Stimulated activated CD8-positive, alpha-beta memory T cell treated with anti-CD3 and anti-CD28 coated beads, Interleukin-4, amount 100 ng/mL, for 1 hour (primary cell): Measurements from ENCODE around the gene PIGW.
"Not testable (repeated sequence)": the region's sequence is repeated elsewhere in the genome, so short reads cannot be mapped to it uniquely, and the experiment has no call there.

Experiments used
- DNase-seq, 2 donors: peaks; one replicate each; pipeline ENCODE4 v3.0.0-alpha.2; 2020; ENCODE audit warnings: low read depth in 2 of 2, low spot score in 1 of 2

The PIGW gene

GRCh38 chr17:36508439-36508838 lies 26.3 kb upstream of the PIGW start:
- DNase-seq: not testable (repeated sequence)

DNA sequence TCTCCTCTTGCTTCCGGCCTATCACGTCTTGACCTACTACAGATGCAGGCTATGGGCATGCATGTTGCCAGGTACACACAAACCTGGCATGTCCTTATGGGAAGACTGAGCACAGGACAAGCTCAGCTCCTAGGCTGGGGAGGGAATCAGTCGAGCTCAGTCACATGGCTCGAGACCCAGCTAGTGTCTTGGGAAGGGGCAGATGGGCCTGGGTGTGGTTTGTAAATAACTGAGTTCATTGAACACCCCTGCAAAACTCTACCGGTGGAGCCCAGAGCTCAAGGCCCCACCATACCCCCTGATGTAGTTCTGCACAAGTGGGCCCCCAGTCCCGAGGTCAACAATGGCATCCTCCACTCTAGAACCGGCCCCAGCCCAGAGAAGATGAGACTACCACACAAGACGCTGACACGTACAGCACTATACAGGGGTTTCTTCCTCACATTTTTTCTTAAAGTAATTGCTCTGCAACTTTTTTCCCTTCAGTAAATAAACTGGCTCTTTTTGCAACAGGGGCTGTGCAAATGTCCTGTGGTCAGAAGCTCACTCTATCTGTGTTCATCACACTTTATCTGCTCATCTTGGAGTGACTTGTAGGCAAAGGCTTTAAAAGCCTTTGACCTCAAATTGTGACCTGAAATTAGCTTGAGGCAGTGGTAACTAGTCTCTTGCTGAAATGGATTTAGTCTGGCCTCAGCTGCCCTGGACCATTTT lies 25.4 kb upstream of the PIGW start:
- DNase-seq: no peak

DNA sequence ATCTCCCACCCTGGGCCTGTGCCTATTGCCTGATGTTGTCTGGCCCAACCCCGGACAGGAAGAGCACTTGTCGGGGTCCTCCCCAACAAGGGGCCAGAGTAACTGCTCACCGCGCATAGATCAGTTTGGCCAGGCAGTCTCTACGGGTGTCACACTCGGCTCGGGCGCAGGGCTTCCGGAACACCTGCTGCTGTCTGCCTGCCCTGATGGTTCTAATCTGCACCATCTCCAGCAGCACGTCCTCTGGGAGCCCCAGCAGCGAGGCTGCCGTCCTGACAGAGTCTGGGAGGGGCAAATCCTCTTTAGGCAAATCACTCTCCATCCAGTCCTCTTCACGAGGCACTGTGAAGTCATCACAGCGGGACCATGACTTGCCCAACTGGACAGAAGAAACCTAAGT lies 24.2 kb upstream of the PIGW start:
- DNase-seq: no peak

DNA sequence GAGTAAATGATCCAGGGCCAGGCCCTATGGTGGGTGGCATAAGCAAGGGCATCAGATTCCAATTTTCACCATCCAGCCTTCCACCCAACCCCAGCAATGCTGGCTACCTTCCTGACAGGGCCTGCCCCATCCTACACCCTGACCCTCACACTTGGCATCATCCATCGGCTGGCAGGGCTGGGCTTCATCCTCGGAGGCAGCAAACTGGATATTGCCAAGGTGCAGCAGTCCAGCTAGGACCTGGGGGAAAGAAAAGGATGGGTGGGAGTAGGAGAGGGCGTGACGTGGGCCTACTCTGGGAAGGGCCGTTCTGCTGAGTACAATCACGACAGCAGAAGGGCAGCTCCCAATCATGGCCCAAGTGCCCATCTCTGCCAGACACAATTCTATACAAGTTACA lies 23.6 kb upstream of the PIGW start:
- DNase-seq: no peak

- DNase-seq: no peak
Observed at GRCh38 chr17:36512641-36513040, 22.1 kb upstream of the PIGW start.

DNA sequence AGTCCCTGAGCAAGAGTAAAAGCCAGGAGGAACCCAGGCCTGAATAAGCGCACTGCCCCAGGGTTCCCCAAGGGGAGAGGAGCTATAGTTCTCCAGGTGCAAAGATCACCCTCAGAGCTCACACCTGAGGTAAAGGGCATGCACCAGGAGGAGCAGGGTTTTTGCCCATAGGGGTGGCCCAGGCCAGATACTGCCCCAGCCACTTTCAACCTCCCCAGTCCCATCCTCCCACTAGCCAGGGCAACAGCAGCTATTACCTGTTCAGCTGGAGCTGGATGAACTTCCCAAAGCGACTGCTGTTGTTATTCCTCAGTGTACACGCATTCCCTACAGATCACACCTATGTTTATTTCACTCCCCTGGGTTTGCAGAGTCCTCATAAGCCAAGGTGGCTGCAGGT lies 19.9 kb upstream of the PIGW start:
- no peak for DNase-seq

DNA sequence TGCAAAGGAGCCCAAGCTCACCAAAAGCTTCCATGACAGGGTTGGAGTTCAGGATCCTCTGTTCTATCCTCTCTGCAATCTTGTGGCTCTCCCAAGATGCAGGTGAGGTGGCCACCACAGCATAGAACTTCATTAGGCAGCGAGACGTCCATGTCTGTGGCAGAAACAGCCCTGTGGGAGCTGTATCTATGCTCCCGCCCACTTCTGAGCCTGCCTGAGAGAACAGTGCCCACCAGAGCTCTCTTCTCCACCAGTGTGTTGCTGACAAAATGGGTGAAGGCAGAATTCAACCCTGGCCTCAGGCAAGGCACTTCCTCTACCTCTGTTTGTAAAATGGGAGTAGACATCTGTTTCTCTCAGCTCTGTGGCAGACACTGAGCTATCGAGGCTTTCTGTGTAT lies 18.9 kb upstream of the PIGW start:
- no peak for DNase-seq

DNA sequence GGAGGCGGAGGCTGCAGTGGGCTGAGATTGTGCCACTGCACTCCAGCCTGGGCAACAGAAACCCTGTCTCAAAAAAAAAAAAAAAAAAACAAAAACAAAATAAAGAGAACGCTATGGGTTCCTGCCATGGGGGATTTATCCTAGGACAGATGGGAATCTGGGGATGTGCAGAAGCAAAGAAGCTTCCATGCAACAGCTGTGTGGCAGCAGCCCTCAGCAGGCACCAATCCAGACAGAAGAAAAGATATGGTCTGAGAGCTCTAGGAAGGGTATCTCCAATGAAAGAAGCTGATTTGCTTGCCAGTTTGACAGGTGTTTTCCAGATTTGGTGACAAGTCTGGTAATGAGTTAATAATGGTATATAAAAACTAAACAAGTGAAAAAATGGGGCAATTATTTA lies 11.7 kb upstream of the PIGW start:
- DNase-seq: no peak

DNA sequence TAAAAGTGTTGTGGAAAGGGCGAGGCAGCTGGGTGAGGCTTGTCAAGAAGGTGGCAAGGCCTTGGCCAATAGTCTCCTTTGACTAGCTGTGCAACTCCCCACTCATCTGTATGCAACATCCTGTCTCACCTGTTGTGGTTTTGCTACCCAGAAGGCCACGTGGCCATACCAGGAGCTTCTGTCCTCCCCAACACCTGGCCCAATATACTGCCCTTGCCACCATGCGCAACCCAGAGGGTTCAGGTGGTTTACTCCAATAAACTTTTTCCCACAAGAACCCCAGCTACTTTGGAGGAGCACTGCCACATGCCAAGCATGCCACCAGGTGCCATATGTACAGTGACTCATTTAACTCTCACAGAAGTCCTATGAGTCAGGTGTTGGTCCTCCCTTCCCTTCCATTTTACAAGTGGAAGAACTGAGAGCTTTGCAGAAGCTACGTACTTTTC lies 10.3 kb upstream of the PIGW start:
- DNase-seq: no peak

DNA sequence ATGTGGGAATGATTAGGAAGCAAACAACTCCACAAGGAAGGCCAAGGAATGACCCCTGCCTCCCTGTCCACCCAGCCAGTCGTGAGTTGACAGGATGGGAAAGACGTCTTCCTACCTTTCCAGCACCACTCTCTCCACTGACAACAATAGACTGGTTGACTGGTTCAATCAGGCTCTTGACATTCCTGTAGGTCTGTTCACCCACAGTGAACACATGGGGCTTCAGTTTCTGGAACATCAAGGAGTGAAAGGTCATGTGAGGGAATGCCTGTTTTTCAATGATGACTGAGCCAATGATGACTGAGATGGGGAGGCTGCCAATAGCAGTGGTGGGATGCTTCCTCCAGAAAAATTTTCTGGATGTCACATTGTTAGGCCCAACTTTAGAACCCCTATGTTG lies 9.7 kb upstream of the PIGW start:
- no peak for DNase-seq

GRCh38 chr17:36525888-36526287 lies 8.9 kb upstream of the PIGW start:
- DNase-seq: no peak

- DNase-seq: no peak
Observed at GRCh38 chr17:36527621-36528250, 7.1 kb upstream of the PIGW start.

- DNase-seq: no peak
Observed at GRCh38 chr17:36529121-36529520, 5.7 kb upstream of the PIGW start.

DNA sequence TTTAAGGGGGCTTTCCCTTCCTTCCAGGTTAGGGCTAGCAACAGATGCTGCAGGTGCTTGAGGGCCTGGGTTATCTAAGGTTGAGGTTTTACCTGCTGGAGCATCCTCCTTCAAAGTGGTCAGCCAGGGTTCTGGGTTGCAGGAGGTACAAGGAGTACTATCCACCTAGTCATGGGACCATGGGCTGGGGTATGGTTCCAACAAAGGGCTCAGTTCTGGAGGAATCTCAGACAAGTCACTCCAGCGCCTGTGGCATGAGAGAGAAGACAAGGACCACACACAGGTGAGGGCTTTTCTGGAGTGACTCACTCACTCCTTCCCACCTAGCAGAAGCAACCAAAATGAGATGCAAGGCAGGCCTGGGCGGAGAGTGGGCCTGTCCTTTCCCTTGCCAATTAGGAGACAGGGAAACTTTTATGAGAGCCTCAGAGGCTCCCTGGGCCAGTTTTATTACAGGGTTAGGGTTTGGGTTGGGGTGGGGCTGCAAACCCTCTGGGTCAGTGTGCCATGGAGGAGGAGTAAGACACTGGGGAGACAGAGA lies 2.3 kb upstream of the PIGW start:
- DNase-seq: no peak

GRCh38 chr17:36533935-36534839 lies 600 bp upstream of the PIGW start:
- DNase-seq: peak in 1 of 2 donors; percentile 11

- DNase-seq: no peak
Observed at GRCh38 chr17:36535669-36536081, 888 bp downstream of the PIGW start.

GRCh38 chr17:36540696-36541095 lies 5.9 kb downstream of the PIGW start:
- DNase-seq: no peak

- no peak for DNase-seq
Observed at GRCh38 chr17:36542755-36543154, 8.0 kb downstream of the PIGW start.

- no peak for DNase-seq
Observed at GRCh38 chr17:36544044-36544306, 9.2 kb downstream of the PIGW start.

DNA sequence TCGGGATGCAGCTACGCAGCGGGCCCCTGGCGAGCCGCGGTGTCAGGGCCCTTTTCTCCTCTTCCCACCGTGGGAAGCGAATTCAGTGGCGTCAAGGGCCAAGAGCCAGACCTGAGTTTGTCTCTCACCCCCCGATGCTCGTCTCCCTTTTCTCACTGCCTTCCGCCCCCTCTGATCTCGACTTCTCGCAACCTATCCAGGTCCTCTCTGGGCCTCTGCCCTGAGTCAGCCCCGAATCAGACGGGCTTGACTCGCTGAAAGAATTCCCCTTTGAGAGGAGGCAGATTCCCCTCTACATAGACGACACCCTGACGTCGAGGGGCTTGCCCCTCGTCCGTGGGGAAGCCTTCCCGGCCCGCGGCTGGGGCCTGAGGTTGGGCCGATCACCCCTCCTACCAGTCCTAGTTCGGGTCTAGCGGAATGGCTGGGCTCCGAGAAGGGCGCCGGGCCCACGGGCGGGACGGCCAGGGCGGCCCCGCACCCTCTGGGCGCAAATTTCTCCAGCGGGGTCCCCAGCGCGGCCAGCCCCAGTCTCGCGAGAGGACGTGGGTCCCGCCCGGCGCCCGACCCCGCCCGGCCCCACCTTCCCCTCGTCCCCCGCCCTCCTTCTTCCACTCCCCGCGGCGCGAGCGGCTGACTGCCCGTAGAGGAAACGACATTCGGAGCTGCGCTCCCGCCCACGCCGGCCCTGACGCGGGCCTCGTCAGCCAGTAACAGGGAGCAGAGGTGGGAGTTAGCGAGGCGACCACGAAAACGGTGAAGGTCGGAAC lies 9.7 kb downstream of the PIGW start, which contains the start of gene GGNBP2:
Gene GGNBP2, plus strand, starts transcription at position 613 of the 770 bp plus-strand sequence. CDS start 806 bp downstream, outside the sequence.
- DNase-seq: peak; percentile 80 to 82

GRCh38 chr17:36545077-36545464 lies 10.3 kb downstream of the PIGW start:
- DNase-seq: no peak
